Head of caudate nucleus (tissue), 42 donors: ENCODE measurements around the gene PGM2.

Experiments
- DNase-seq, 42 donors: peaks; one replicate each; pipeline versions ENCODE4 v3.0.0 to v3.0.0-alpha.2; 2020 to 2021; ENCODE audit warnings: mixed read lengths in 7 of 42
- intact Hi-C: fragments of 100-400 bp; cut with DNase I; formaldehyde crosslinking; loops from one replicate; pipeline ENCODE4 v1.15.0; 2022

The PGM2 gene

GRCh38 chr4:37889849-37890800 lies 63.6 kb downstream of the PGM2 start:
- DNase-seq = peak; percentile 32 to 84 (median 64)
- intact Hi-C loops = loop anchor here (2.0 kb wide), 1 partner anchor 63 kb away; the partner anchor contains the start of gene PGM2

GRCh38 chr4:37890801-37891259 lies 64.3 kb downstream of the PGM2 start, which contains the start of gene TBC1D1:
TSS of gene TBC1D1 (plus strand) at chr4:37891084. CDS start at chr4:37902096, 11,012 bp downstream.
- peak in 39 of 42 donors; percentile 5 to 77 (median 53) for DNase-seq
- intact Hi-C loops = no loop called here

- peak in 30 of 42 donors; percentile 7 to 52 (median 29) for DNase-seq
- intact Hi-C loops = no loop called here
These were observed 65.0 kb downstream of the PGM2 start for GRCh38 chr4:37891260-37892159.

- DNase-seq = peak in 11 of 42 donors; percentile 5 to 57 (median 36)
- intact Hi-C loops = no loop called here
These were observed 66.2 kb downstream of the PGM2 start for GRCh38 chr4:37892641-37893040.

- intact Hi-C loops = no loop called here
- no peak for DNase-seq
These were observed 66.7 kb downstream of the PGM2 start for GRCh38 chr4:37893164-37893563.

- DNase-seq = no peak
- intact Hi-C loops = no loop called here
These were observed 68.8 kb downstream of the PGM2 start for GRCh38 chr4:37895271-37895670.

GRCh38 chr4:37896206-37896860 lies 69.8 kb downstream of the PGM2 start:
- no peak for DNase-seq
- intact Hi-C loops = no loop called here

- intact Hi-C loops = no loop called here
- DNase-seq = no peak
These were observed 75.7 kb downstream of the PGM2 start for GRCh38 chr4:37902212-37902611.

- intact Hi-C loops = no loop called here
- DNase-seq = no peak
These were observed 76.5 kb downstream of the PGM2 start for GRCh38 chr4:37902738-37903693.

GRCh38 chr4:37903901-37904300 lies 77.4 kb downstream of the PGM2 start:
- DNase-seq = no peak

GRCh38 chr4:37904824-37905223 lies 78.3 kb downstream of the PGM2 start:
- no peak for DNase-seq
- intact Hi-C loops = no loop called here

More at GRCh38 chr4:37903901-37904300, 77.4 kb downstream of the PGM2 start:
- intact Hi-C loops = no loop called here

- intact Hi-C loops = no loop called here
- no peak for DNase-seq
These were observed 79.2 kb downstream of the PGM2 start for GRCh38 chr4:37905533-37906169.

- peak in 36 of 42 donors; percentile 19 to 84 (median 50) for DNase-seq
- intact Hi-C loops = no loop called here
These were observed 82.2 kb downstream of the PGM2 start for GRCh38 chr4:37908488-37909331.

GRCh38 chr4:37909332-37910090 lies 83.0 kb downstream of the PGM2 start:
- intact Hi-C loops = no loop called here
- no peak for DNase-seq

GRCh38 chr4:37910091-37910486 lies 83.6 kb downstream of the PGM2 start:
- DNase-seq = no peak
- intact Hi-C loops = no loop called here
